NCI-H1105 (cell line): Measurements from ENCODE around the gene HS3ST2.
"Not testable (repeated sequence)": the region's sequence is repeated elsewhere in the genome, so short reads cannot be mapped to it uniquely, and the experiment has no call there.

Experiments used
- DNase-seq: peaks from one replicate; lab custom pipeline; 2025; lab: John Stamatoyannopoulos, UW

Gene HS3ST2

GRCh38 chr16:22932032-22932771, 118.2 kb downstream of the HS3ST2 start:
- no peak for DNase-seq

- no peak for DNase-seq
Measured at GRCh38 chr16:22933173-22933572, 119.2 kb downstream of the HS3ST2 start.

GRCh38 chr16:22934786-22935185, 120.8 kb downstream of the HS3ST2 start:
- DNase-seq: no peak

- no peak for DNase-seq
Measured at GRCh38 chr16:22937169-22937568, 123.2 kb downstream of the HS3ST2 start.

- no peak for DNase-seq
Measured at GRCh38 chr16:22938647-22939046, 124.7 kb downstream of the HS3ST2 start.

GRCh38 chr16:22939744-22940363, 125.9 kb downstream of the HS3ST2 start:
- not testable (repeated sequence) for DNase-seq

GRCh38 chr16:22941970-22942501, 128.1 kb downstream of the HS3ST2 start:
- no peak for DNase-seq

- no peak for DNase-seq
Measured at GRCh38 chr16:22942811-22943210, 128.8 kb downstream of the HS3ST2 start.

GRCh38 chr16:22945361-22945760, 131.4 kb downstream of the HS3ST2 start:
- no peak for DNase-seq

- DNase-seq: no peak
Measured at GRCh38 chr16:22946433-22946832, 132.5 kb downstream of the HS3ST2 start.

GRCh38 chr16:22948058-22948602, 134.2 kb downstream of the HS3ST2 start:
- no peak for DNase-seq

GRCh38 chr16:22948603-22949368, 134.8 kb downstream of the HS3ST2 start:
- peak; percentile 23 for DNase-seq

- no peak for DNase-seq
Measured at GRCh38 chr16:22955461-22956070, 141.6 kb downstream of the HS3ST2 start.

GRCh38 chr16:22961206-22961605, 147.2 kb downstream of the HS3ST2 start:
- no peak for DNase-seq

GRCh38 chr16:22962905-22963304, 148.9 kb downstream of the HS3ST2 start:
- no peak for DNase-seq
